Natural killer cell (primary cell): Measurements from ENCODE around the gene TTC39B. TPM values are rescaled to one million over a fixed set of nuclear protein-coding genes. Genes with fewer than 3 reads are reported as not detected.

Experiments
- ATAC-seq, 3 donors: fragments of 150-1000 bp in 2 of 3; fragments of 200-7000 bp in 1 of 3; cut with Tn5 transposase; 1 replicate in 1 of 3; 2 replicates in 2 of 3; pipeline ENCODE4 v1.10.0; 2021; ENCODE audit warnings: mild to moderate bottlenecking in 2 of 3, moderate library complexity in 2 of 3
- DNase-seq, 2 donors: peaks; one replicate each; pipeline versions ENCODE4 v3.0.0 to v3.0.0-alpha.2; 2013 to 2021; ENCODE audit warnings: mixed read lengths in 1 of 2
- H3K27ac ChIP-seq: one replicate; pipeline ENCODE4 v1.5.1; 2013; ENCODE audit warnings: mild to moderate bottlenecking, low read length
- H3K27me3 ChIP-seq: one replicate; pipeline ENCODE4 v1.6.1; 2013; ENCODE audit warnings: low read length; ENCODE audit not compliant: control insufficient read depth, insufficient read depth
- H3K36me3 ChIP-seq: one replicate; pipeline ENCODE4 v1.6.1; 2013; ENCODE audit warnings: low read length; ENCODE audit not compliant: control insufficient read depth, insufficient read depth
- H3K4me1 ChIP-seq: one replicate; pipeline ENCODE4 v1.6.1; 2013; ENCODE audit warnings: low read length; ENCODE audit not compliant: control insufficient read depth, insufficient read depth
- H3K4me3 ChIP-seq: one replicate; pipeline ENCODE4 v1.5.1; 2013; ENCODE audit warnings: low read length
- H3K9me3 ChIP-seq: one replicate; pipeline ENCODE4 v1.6.1; 2013; ENCODE audit warnings: low read length; ENCODE audit not compliant: control insufficient read depth, insufficient read depth
- H3K27ac Mint-ChIP-seq, 2 donors: one replicate each; pipeline ENCODE4 v1.8.0; 2022; ENCODE audit warnings: mild to moderate bottlenecking in 2 of 2, mixed read lengths in 2 of 2, moderate library complexity in 1 of 2
- H3K27me3 Mint-ChIP-seq, 2 donors: one replicate each; pipeline ENCODE4 v1.8.0; 2022; ENCODE audit warnings: low read depth in 2 of 2, mixed read lengths in 2 of 2
- H3K36me3 Mint-ChIP-seq: one replicate; pipeline ENCODE4 v1.8.0; 2022; ENCODE audit warnings: mixed read lengths
- H3K4me1 Mint-ChIP-seq, 2 donors: one replicate each; pipeline ENCODE4 v1.8.0; 2022; ENCODE audit warnings: mixed read lengths in 2 of 2
- H3K4me3 Mint-ChIP-seq: one replicate; pipeline ENCODE4 v1.8.0; 2022; ENCODE audit warnings: mild to moderate bottlenecking, moderate library complexity, mixed read lengths
- H3K9me3 Mint-ChIP-seq, 2 donors: one replicate each; pipeline ENCODE4 v1.8.0; 2022; ENCODE audit warnings: mixed read lengths in 2 of 2
- WGBS: methylation state at CpG from one replicate; pipeline ENCODE4 v1.1.7; 2013; ENCODE audit warnings: missing lambda C conversion rate; ENCODE audit not compliant: insufficient coverage; 5-methylcytosine and 5-hydroxymethylcytosine counted together
- intact Hi-C: fragments of 100-400 bp; cut with micrococcal nuclease; formaldehyde crosslinking; loops from one replicate; pipeline ENCODE4 v1.14.2; 2022
- total RNA-seq, 4 donors: library from RNA; stranded (reverse); fragments of 120-200 nt in 1 of 4; gene quantifications; one replicate each; pipeline versions ENCODE4 v1.2.3 to v1.2.4, GENCODE V29; 2013 to 2022
- TF ChIP-seq, protein P1 (sequence below): fragments of 200-600 bp; IDR thresholded peaks from one replicate; pipeline ENCODE4 v1.8.0; 2022; ENCODE audit warnings: antibody characterized with exemption

Gene TTC39B
- total RNA-seq, 3 donors from 2014 or later (not counting 1 experiment from before 2014, with no cell fraction given) = 51.2 to 65.1 (median 54.2) TPM

DNA sequence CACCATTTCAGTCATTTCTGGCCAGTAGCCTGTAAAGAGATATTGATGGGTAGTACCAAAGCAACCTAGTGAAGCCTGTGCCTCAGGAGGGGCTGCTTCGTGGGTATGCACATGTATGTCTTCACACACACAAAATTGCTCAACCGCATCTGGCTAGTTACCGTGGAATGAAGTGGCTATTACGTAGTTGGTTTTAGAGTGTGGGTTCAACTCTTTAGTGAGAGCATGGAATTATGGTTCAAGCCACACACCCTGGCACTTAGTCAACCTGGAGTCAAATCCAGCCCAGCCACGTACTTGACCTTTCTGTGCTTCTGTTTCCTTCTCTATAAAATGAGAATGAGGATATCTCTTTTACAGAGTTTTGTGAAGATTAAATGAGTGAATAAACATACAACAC, 174.9 kb downstream of the TTC39B start:
- DNase-seq = no peak
- intact Hi-C loops = loop anchor here (10.0 kb wide), 1 partner anchor 517 kb away; no protein-coding TSS in a partner anchor
- ATAC-seq = no peak
- no peak overlapping the region for H3K27ac ChIP-seq
- no peaks in the 10 kb centered on the region for H3K27me3 ChIP-seq
- no peak overlapping the region for H3K27ac Mint-ChIP-seq
- H3K36me3 ChIP-seq = no peaks in the 10 kb centered on the region
- no peaks in the 10 kb centered on the region for H3K36me3 Mint-ChIP-seq
- TF ChIP-seq, protein P1, sequence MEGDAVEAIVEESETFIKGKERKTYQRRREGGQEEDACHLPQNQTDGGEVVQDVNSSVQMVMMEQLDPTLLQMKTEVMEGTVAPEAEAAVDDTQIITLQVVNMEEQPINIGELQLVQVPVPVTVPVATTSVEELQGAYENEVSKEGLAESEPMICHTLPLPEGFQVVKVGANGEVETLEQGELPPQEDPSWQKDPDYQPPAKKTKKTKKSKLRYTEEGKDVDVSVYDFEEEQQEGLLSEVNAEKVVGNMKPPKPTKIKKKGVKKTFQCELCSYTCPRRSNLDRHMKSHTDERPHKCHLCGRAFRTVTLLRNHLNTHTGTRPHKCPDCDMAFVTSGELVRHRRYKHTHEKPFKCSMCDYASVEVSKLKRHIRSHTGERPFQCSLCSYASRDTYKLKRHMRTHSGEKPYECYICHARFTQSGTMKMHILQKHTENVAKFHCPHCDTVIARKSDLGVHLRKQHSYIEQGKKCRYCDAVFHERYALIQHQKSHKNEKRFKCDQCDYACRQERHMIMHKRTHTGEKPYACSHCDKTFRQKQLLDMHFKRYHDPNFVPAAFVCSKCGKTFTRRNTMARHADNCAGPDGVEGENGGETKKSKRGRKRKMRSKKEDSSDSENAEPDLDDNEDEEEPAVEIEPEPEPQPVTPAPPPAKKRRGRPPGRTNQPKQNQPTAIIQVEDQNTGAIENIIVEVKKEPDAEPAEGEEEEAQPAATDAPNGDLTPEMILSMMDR = no peak
- peaks cover 6 to 7% of the 10 kb centered on the region in 2 donors for H3K4me1 Mint-ChIP-seq
- no peak overlapping the region for H3K4me3 ChIP-seq
- no peaks in the 10 kb centered on the region for H3K4me1 ChIP-seq
- H3K9me3 Mint-ChIP-seq = no peaks in the 10 kb centered on the region
- peaks cover 13 to 37% of the 10 kb centered on the region in 2 donors for H3K27me3 Mint-ChIP-seq
- H3K9me3 ChIP-seq = no peaks in the 10 kb centered on the region
- WGBS = 94% methylated on average over 4 of the region's 5 CpGs
- no peak overlapping the region for H3K4me3 Mint-ChIP-seq

DNA sequence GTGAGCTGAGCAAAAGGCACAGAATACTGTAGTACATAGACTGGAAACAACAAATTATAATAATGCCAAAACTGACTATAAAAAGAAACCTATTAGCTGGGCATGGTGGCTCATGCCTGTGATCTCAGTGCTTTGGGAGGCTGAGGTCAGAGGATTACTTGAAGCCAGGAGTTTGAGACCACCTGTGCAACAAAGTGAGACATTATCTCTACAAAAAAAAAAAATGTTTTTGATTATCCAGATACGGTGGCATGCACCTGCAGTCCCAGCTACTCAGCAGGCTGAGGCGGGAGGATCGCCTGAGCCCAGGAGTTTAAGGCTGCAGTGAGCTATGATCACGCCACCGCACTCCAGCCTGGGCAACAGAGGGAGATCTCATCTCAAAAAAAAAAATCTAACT, 175.9 kb downstream of the TTC39B start:
- Mint-ChIP-seq H3K36me3 (no peaks in the 10 kb centered on the region), H3K27ac (no peak overlapping the region), H3K9me3 (no peaks in the 10 kb centered on the region), H3K4me1 (peaks cover 6 to 7% of the 10 kb centered on the region in 2 donors), H3K27me3 (peaks cover 19 to 37% of the 10 kb centered on the region in 2 donors), H3K4me3 (no peak overlapping the region)
- no peak for ATAC-seq
- H3K27ac ChIP-seq = no peak overlapping the region
- WGBS = 90% methylated on average over 5 of the region's 5 CpGs
- no peak overlapping the region for H3K4me3 ChIP-seq
- no peaks in the 10 kb centered on the region for H3K9me3 ChIP-seq
- no peaks in the 10 kb centered on the region for H3K36me3 ChIP-seq
- H3K4me1 ChIP-seq = no peaks in the 10 kb centered on the region
- intact Hi-C loops = loop anchor here (10.0 kb wide), 1 partner anchor 516 kb away; no protein-coding TSS in a partner anchor
- DNase-seq = no peak
- H3K27me3 ChIP-seq = no peaks in the 10 kb centered on the region
- TF ChIP-seq, protein P1 = no peak

DNA sequence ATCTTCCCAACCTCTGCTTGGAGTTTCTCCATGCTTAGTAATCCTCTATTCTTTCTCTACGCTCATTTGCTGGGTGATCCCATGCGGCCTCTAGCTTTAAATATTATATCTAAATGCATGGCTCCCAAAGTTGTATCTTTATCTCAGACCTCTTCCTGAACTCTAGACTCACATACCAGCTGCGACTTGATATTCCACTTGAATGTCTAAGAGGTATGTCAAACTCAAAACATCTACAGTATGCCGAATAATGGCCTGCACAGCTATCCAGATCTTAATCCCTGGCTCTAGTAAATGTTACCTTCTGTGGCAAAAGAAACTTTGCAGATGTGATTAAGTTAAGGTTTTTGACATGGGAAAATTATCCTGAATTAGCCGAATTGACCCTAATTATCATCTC, 179.2 kb downstream of the TTC39B start:
- intact Hi-C loops = no loop called here
- no peaks in the 10 kb centered on the region for H3K9me3 Mint-ChIP-seq
- H3K27me3 ChIP-seq = no peaks in the 10 kb centered on the region
- H3K4me3 ChIP-seq = no peak overlapping the region
- H3K9me3 ChIP-seq = no peaks in the 10 kb centered on the region
- peaks cover 15 to 18% of the 10 kb centered on the region in 2 donors for H3K27me3 Mint-ChIP-seq
- no peaks in the 10 kb centered on the region for H3K36me3 ChIP-seq
- 92% methylated on average over 3 of the region's 5 CpGs for WGBS
- H3K27ac ChIP-seq = no peak overlapping the region
- TF ChIP-seq, protein P1 = no peak
- H3K36me3 Mint-ChIP-seq = no peaks in the 10 kb centered on the region
- no peaks in the 10 kb centered on the region for H3K4me1 ChIP-seq
- H3K27ac Mint-ChIP-seq = no peak overlapping the region
- no peaks in the 10 kb centered on the region for H3K4me1 Mint-ChIP-seq
- no peak for ATAC-seq
- H3K4me3 Mint-ChIP-seq = no peak overlapping the region
- DNase-seq = no peak

DNA sequence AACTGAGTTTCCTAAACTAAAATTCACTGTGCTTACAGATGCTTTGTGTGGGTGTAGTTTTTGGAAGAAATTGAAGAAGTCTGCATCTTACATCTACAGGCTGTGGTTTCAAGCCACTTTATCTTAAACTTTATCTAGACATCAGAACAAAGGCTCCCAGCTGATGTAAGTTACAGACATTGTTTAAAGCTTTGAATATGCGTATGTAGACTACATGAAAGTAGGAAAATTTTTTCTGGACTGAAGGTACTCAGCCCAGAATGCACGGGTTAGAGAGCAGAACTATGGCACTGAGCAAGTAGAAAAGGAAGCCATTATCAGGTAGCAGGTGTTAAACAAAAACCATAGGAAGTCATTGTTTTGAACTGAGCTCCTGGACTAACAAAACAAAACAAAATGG, 185.4 kb downstream of the TTC39B start:
- Mint-ChIP-seq H3K36me3 (no peaks in the 10 kb centered on the region), H3K4me3 (no peak overlapping the region), H3K4me1 (no peaks in the 10 kb centered on the region), H3K27ac (no peak overlapping the region), H3K9me3 (no peaks in the 10 kb centered on the region), H3K27me3 (peaks cover 11 to 18% of the 10 kb centered on the region in 2 donors)
- DNase-seq = peak in 1 of 2 donors; percentile 28
- WGBS = 16% methylated on average over 2 of the region's 2 CpGs
- ATAC-seq = no peak
- H3K36me3 ChIP-seq = no peaks in the 10 kb centered on the region
- H3K27me3 ChIP-seq = no peaks in the 10 kb centered on the region
- intact Hi-C loops = no loop called here
- H3K27ac ChIP-seq = no peak overlapping the region
- TF ChIP-seq, protein P1 = no peak
- no peaks in the 10 kb centered on the region for H3K4me1 ChIP-seq
- no peak overlapping the region for H3K4me3 ChIP-seq
- H3K9me3 ChIP-seq = no peaks in the 10 kb centered on the region
